H9 (cell line): ENCODE data around the gene UNC13C. TPM values are rescaled to one million over a fixed set of nuclear protein-coding genes. Genes with fewer than 3 reads are reported as not detected.

Source experiments
- DNase-seq: peaks from one replicate; pipeline ENCODE4 v3.0.0-alpha.2; 2017
- H2AFZ ChIP-seq: one replicate; pipeline ENCODE4 v1.6.1; 2013; ENCODE audit warnings: mild to moderate bottlenecking, low read length, control low read depth, moderate library complexity
- H2AK5ac ChIP-seq: 2 replicates; pipeline ENCODE4 v1.6.1; 2013; ENCODE audit warnings: low read length, control low read depth, mixed read lengths; ENCODE audit not compliant: insufficient read length
- H2BK120ac ChIP-seq: one replicate; pipeline ENCODE4 v1.6.1; 2013; ENCODE audit warnings: low read depth, mild to moderate bottlenecking, low read length, control low read depth, inconsistent platforms; ENCODE audit not compliant: poor library complexity, severe bottlenecking
- H2BK12ac ChIP-seq: 2 replicates; pipeline ENCODE4 v1.6.1; 2013; ENCODE audit warnings: low read length, control low read depth, mixed read lengths, low read depth; ENCODE audit not compliant: insufficient read length
- H2BK15ac ChIP-seq: 2 replicates; pipeline ENCODE4 v1.6.1; 2013; ENCODE audit warnings: low read depth, low read length, control low read depth
- H2BK20ac ChIP-seq: one replicate; pipeline ENCODE4 v1.6.1; 2013; ENCODE audit warnings: low read depth, mild to moderate bottlenecking, low read length, control low read depth, inconsistent platforms; ENCODE audit not compliant: poor library complexity, severe bottlenecking
- H2BK5ac ChIP-seq: 2 replicates; pipeline ENCODE4 v1.6.1; 2013; ENCODE audit warnings: low read length, control low read depth, mixed read lengths; ENCODE audit not compliant: insufficient read length
- H3K14ac ChIP-seq: 2 replicates; pipeline ENCODE4 v1.6.1; 2013; ENCODE audit warnings: low read length, control low read depth; ENCODE audit not compliant: insufficient read depth
- H3K18ac ChIP-seq: 2 replicates; pipeline ENCODE4 v1.6.1; 2013; ENCODE audit warnings: low read depth, mild to moderate bottlenecking, mixed read lengths, low read length, control low read depth; ENCODE audit not compliant: insufficient read length
- H3K23ac ChIP-seq: 2 replicates; pipeline ENCODE4 v1.6.1; 2013; ENCODE audit warnings: low read length, control low read depth, mixed read lengths, low read depth; ENCODE audit not compliant: insufficient read length
- H3K23me2 ChIP-seq: 2 replicates; pipeline ENCODE4 v1.6.1; 2013; ENCODE audit warnings: low read depth, mild to moderate bottlenecking, mixed read lengths, low read length, control low read depth; ENCODE audit not compliant: insufficient read length, poor library complexity, severe bottlenecking
- H3K27ac ChIP-seq: 2 replicates; pipeline ENCODE4 v1.5.1; 2013; ENCODE audit warnings: low read length, control low read depth, mixed read lengths, low read depth; ENCODE audit not compliant: insufficient read length
- H3K27me3 ChIP-seq: 2 replicates; pipeline ENCODE4 v1.6.1; 2013; ENCODE audit warnings: low read length, control low read depth, inconsistent platforms; ENCODE audit not compliant: insufficient read depth
- H3K4ac ChIP-seq: 2 replicates; pipeline ENCODE4 v1.6.1; 2013; ENCODE audit warnings: low read depth, mild to moderate bottlenecking, control low read depth, inconsistent platforms, low read length, moderate library complexity
- H3K4me1 ChIP-seq: 2 replicates; pipeline ENCODE4 v1.6.1; 2013; ENCODE audit warnings: low read length, control low read depth, inconsistent platforms; ENCODE audit not compliant: insufficient read depth
- H3K4me2 ChIP-seq: 2 replicates; pipeline ENCODE4 v1.6.1; 2013; ENCODE audit warnings: low read length, control low read depth, mixed read lengths; ENCODE audit not compliant: insufficient read length, insufficient read depth
- H3K56ac ChIP-seq: 2 replicates; pipeline ENCODE4 v1.6.1; 2013; ENCODE audit warnings: low read depth, mild to moderate bottlenecking, mixed read lengths, low read length, control low read depth; ENCODE audit not compliant: insufficient read length
- H3K79me1 ChIP-seq: 2 replicates; pipeline ENCODE4 v1.6.1; 2013; ENCODE audit warnings: low read depth, mild to moderate bottlenecking, moderate library complexity, low read length, control low read depth, inconsistent platforms; ENCODE audit not compliant: insufficient read depth, poor library complexity, severe bottlenecking
- H3K79me2 ChIP-seq: 2 replicates; pipeline ENCODE4 v1.6.1; 2013; ENCODE audit warnings: low read length, control low read depth, inconsistent platforms; ENCODE audit not compliant: insufficient read depth
- H3K9ac ChIP-seq: 2 replicates; pipeline ENCODE4 v1.6.1; 2013; ENCODE audit warnings: low read length, control low read depth, mixed read lengths; ENCODE audit not compliant: insufficient read length; ENCODE audit errors: extremely low read depth
- H3K9me3 ChIP-seq: one replicate; pipeline ENCODE4 v1.6.1; 2013; ENCODE audit warnings: low read depth, low read length, inconsistent platforms; ENCODE audit not compliant: control insufficient read depth
- H3T11ph ChIP-seq: one replicate; pipeline ENCODE4 v1.6.1; 2013; ENCODE audit warnings: mild to moderate bottlenecking, low read length, control low read depth, inconsistent platforms
- H4K20me1 ChIP-seq: one replicate; pipeline ENCODE4 v1.6.1; 2013; ENCODE audit not compliant: control insufficient read depth, insufficient read length, insufficient read depth
- H4K5ac ChIP-seq: 2 replicates; pipeline ENCODE4 v1.6.1; 2013; ENCODE audit warnings: low read depth, mild to moderate bottlenecking, mixed read lengths, low read length, control low read depth; ENCODE audit not compliant: insufficient read length
- H4K8ac ChIP-seq: replicated peaks from 2 replicates; pipeline ENCODE4 v1.6.1; 2013; ENCODE audit warnings: low read length, control low read depth, mixed read lengths, low read depth; ENCODE audit not compliant: insufficient read length
- H4K91ac ChIP-seq: 2 replicates; pipeline ENCODE4 v1.6.1; 2013; ENCODE audit warnings: low read depth, mild to moderate bottlenecking, moderate library complexity, mixed read lengths, low read length, control low read depth; ENCODE audit not compliant: insufficient read length
- H3K27ac Mint-ChIP-seq, 3 experiments: 2 replicates in 2 of 3; 3 replicates in 1 of 3; pipeline ENCODE4 v1.8.0; 2020 to 2021; ENCODE audit warnings: mixed read lengths in 3 of 3, mild to moderate bottlenecking in 1 of 3, moderate library complexity in 1 of 3
- H3K27me3 Mint-ChIP-seq: 2 replicates; pipeline ENCODE4 v1.8.0; 2021; ENCODE audit warnings: low read depth, mild to moderate bottlenecking, moderate library complexity, mixed read lengths
- H3K36me3 Mint-ChIP-seq, 3 experiments: 2 replicates in 2 of 3; 3 replicates in 1 of 3; pipeline ENCODE4 v1.8.0; 2020 to 2021; ENCODE audit warnings: low read depth in 3 of 3, mixed read lengths in 3 of 3; ENCODE audit not compliant: insufficient read depth in 1 of 3
- H3K4me1 Mint-ChIP-seq, 2 experiments: 2 replicates each; pipeline ENCODE4 v1.8.0; 2020; ENCODE audit warnings: mixed read lengths in 2 of 2
- H3K4me3 Mint-ChIP-seq, 2 experiments: 2 replicates in 1 of 2; 3 replicates in 1 of 2; pipeline ENCODE4 v1.8.0; 2020 to 2021; ENCODE audit warnings: mild to moderate bottlenecking in 2 of 2, mixed read lengths in 2 of 2, moderate library complexity in 1 of 2
- H3K9me3 Mint-ChIP-seq, 2 experiments: 2 replicates in 1 of 2; 3 replicates in 1 of 2; pipeline ENCODE4 v1.8.0; 2020; ENCODE audit warnings: mild to moderate bottlenecking in 2 of 2, mixed read lengths in 2 of 2, moderate library complexity in 1 of 2
- WGBS: extraction: QIAGEN DNeasy Blood & Tissue Kit; methylation state at CpG from one replicate; pipeline ENCODE4 v1.1.7; 2013; ENCODE audit warnings: missing lambda C conversion rate, low lambda C conversion rate, mixed read lengths; ENCODE audit not compliant: insufficient read length; ENCODE audit errors: extremely low coverage; 5-methylcytosine and 5-hydroxymethylcytosine counted together
- total RNA-seq: library from RNA; stranded (reverse); gene quantifications from 2 replicates; pipeline ENCODE4 v1.2.1, GENCODE V29; 2021
- TF ChIP-seq, protein P1 (sequence below): fragments of 200-600 bp; sonication (generic); conservative IDR thresholded peaks from 3 replicates; pipeline ENCODE4 v1.8.0; 2021; ENCODE audit warnings: antibody characterized with exemption, mild to moderate bottlenecking

Gene UNC13C
- total RNA-seq, 1 experiment from 2014 or later = 0.02 TPM

- no CpG with 5 or more reads among the region's 2 CpGs for WGBS
- Histone ChIP-seq H2BK120ac (no peak overlapping the region), H4K20me1 (no peaks in the 10 kb centered on the region), H3K4me2 (no peak overlapping the region), H3K23me2 (no peaks in the 10 kb centered on the region), H2AK5ac (no peak overlapping the region), H2BK5ac (no peak overlapping the region), H3K18ac (no peak overlapping the region), H2BK12ac (no peak overlapping the region), H3K4me1 (no peaks in the 10 kb centered on the region), H3K27me3 (no peaks in the 10 kb centered on the region), H2BK15ac (no peak overlapping the region), H4K8ac (no peak overlapping the region), H4K91ac (no peak overlapping the region), H3K9me3 (no peaks in the 10 kb centered on the region), H2AFZ (no peak overlapping the region), H3K23ac (no peak overlapping the region), H3K79me2 (no peaks in the 10 kb centered on the region), H3K14ac (no peak overlapping the region), H3K27ac (no peak overlapping the region), H3K79me1 (no peaks in the 10 kb centered on the region), H2BK20ac (no peak overlapping the region), H3K9ac (no peak overlapping the region), H3K56ac (no peak overlapping the region), H3T11ph (no peak overlapping the region), H4K5ac (no peak overlapping the region), H3K4ac (no peak overlapping the region)
- H3K4me3 Mint-ChIP-seq = no peak overlapping the region
- no peaks in the 10 kb centered on the region for H3K36me3 Mint-ChIP-seq
- H3K9me3 Mint-ChIP-seq = no peaks in the 10 kb centered on the region; a peak in 1 of 5 replicates
- no peak for DNase-seq
- H3K27me3 Mint-ChIP-seq = no peaks in the 10 kb centered on the region
- no peaks in the 10 kb centered on the region for H3K4me1 Mint-ChIP-seq
- H3K27ac Mint-ChIP-seq = no peak overlapping the region
- TF ChIP-seq, protein P1, sequence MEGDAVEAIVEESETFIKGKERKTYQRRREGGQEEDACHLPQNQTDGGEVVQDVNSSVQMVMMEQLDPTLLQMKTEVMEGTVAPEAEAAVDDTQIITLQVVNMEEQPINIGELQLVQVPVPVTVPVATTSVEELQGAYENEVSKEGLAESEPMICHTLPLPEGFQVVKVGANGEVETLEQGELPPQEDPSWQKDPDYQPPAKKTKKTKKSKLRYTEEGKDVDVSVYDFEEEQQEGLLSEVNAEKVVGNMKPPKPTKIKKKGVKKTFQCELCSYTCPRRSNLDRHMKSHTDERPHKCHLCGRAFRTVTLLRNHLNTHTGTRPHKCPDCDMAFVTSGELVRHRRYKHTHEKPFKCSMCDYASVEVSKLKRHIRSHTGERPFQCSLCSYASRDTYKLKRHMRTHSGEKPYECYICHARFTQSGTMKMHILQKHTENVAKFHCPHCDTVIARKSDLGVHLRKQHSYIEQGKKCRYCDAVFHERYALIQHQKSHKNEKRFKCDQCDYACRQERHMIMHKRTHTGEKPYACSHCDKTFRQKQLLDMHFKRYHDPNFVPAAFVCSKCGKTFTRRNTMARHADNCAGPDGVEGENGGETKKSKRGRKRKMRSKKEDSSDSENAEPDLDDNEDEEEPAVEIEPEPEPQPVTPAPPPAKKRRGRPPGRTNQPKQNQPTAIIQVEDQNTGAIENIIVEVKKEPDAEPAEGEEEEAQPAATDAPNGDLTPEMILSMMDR = no peak
Observed at GRCh38 chr15:54127574-54127973, 149.3 kb downstream of the UNC13C start.
